GM18861 (cell line): ENCODE results near the gene SMARCC2.
A peak's percentile ranks its signal among the peaks of the same experiment; 100 is the strongest.
"Not testable (repeated sequence)": the region's sequence is repeated elsewhere in the genome, so short reads cannot be mapped to it uniquely, and the experiment has no call there.

Experiments used
- ATAC-seq: cut with Tn5 transposase; IDR thresholded peaks from one replicate; pipeline ENCODE4 v1.9.1; 2021; ENCODE audit not compliant: unreplicated experiment

The SMARCC2 gene

DNA sequence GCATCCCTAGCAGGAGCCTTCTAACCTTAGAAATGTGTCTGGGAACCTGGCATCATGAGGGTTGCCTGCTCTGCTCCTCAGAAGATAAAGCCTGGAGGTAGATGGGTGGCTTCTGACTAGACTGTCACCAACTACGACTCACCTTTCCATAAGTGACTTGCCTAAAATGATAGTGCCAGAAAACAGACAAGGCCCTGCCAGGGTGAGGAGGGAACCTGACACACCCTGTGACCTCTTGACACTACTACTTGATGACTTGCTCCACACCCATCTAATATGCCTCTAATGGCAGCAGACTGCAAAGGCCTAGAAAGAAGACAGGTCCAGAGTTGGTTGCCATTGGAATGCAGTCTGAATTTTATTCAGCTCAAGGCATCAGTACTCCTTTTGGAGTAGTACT is 23.1 kb upstream of the SMARCC2 start:
- ATAC-seq = no peak

DNA sequence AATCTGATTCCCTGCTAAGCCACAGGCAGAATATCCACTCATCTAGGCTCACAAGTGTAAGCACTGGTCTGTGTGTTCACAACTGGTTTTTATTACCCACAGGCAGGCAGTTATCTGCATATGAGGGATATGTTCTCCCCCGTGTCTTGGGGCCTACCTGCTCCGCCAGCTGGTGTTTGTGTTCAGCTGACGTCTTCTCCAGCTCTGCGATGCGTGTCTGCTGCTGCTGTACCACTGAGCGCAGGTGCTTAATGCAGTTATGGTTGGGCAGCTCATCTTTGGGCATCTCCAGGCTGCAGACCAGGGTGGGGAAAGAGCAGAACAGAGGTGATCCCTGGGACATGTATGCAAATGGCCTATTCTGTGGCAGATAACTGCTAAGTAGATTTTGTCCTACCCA is 18.7 kb upstream of the SMARCC2 start:
- ATAC-seq = no peak

DNA sequence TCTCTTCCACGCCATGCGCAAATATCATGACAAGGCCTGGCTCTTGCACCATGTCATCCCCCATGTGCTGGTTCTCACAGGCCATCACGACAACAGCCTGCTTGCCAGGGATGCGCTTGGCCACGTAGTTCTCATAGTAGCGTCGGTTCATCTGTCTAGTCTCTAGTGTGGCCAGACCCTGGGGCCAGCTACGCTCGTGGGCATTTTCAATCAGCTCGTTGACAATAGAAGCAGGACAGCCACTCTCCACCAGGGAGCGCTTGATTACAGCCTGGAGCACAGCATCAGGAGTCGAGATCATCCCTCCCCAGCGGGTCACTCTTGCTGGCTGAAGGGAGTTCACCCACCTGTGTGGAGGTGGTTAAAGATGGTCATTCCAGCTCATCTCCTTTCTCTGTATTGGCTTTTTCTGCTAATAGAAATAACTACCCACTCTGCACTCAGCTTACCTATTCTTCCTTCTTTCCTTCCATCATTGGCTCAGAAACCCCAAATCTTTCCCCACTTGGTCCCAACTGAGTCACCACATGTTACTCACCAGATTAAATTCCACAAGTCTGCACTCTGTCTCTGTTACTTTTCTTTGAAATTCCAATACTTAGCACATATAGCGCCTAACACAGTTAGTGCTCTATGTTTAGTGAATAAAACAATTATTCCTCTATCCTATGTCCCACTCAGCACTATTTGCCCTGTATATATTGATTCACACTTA is 17.3 kb upstream of the SMARCC2 start:
- no peak for ATAC-seq

DNA sequence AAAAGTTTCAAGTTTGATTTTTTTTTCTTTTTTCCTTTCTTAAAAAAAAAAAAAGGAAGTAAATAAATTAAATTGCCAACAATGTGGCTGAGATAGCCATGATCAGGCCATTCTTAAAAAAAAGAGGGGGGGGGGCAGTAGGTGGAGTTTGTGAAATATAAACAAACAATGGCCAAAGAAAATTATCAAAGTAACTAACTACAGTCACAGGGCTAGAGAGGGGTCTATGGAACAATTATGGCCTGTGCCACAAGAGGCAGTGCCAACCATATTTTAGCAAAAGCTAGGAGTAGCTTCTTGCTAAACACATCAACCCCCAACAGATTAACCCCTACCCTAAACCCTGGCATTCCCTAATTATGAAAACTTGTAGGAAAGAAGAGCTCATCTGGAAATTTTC is 16.2 kb upstream of the SMARCC2 start:
- no peak for ATAC-seq

DNA sequence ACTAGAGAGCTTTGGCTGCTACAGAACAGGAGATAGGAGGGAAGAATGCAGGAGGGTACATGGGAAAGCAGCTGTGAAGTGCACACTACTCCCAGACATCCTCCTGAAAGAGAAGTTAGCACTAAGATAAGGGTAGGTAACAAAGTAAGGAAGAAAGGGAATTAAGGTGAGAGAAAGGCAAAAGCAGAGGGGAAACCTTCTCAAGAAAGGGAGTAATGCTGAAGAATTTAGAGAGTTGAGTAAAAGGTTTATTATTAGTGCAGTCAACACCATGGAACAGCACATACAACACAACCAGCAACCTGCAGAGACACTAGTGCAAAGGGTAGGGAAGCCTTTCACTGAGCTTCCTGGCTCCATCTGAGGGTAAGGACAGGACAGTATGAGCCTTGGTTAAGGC is 15.0 kb upstream of the SMARCC2 start:
- ATAC-seq = no peak

DNA sequence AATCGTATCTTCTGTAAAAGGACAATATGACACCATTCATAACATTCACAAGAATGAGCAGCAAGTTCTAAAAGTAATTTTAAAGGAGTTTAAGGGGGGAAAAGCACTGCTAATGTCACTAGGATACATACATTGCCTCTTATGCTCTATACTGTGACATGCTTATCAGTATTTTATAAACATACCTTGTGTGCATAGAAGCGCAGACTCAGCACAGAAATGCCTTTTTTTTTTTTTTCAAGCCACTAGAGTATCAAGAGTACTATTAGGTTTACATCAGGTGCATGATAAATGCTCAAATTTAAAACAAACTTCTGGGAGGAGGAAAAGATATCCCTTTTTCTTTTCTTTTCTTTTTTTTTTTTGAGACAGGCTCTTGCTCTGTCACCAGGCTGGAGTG is 13.6 kb upstream of the SMARCC2 start:
- no peak for ATAC-seq

DNA sequence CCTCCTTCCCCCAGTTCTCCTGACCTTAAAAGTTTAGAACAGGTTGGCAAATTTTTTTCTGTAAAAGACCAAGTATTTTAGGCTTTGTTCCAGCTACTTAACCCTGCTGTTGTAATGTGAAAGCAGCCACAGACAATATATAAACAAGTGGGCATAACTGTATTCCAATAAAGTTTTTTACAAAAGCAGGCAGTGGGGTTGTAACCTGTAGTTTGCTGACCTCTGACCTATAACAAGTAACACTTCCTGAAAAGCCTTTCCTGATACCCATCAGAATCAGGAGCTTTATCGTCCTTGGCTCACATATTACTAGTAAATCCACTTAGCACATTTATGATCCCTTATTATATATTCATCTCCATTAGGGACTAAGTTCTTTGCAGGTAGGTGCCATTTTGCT is 13.1 kb upstream of the SMARCC2 start:
- no peak for ATAC-seq

DNA sequence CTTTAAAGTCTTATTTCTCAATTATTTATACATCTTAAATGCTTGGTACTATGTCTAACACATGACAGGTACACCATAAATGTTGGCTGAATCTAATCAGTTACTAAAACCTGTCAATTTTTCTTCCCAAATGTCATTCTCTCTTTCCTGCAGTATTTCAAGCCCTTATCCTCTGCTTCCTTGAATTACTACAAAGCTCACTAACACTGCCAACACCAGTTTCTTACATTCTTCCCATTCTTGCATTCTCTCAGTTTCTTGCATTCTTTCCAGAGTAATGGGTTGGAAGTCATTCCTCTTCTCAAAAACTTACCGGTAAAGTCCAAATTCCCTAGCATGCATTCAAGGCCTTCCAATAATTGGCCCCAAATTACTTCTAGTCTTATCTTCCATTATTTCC is 9.6 kb upstream of the SMARCC2 start:
- no peak for ATAC-seq

DNA sequence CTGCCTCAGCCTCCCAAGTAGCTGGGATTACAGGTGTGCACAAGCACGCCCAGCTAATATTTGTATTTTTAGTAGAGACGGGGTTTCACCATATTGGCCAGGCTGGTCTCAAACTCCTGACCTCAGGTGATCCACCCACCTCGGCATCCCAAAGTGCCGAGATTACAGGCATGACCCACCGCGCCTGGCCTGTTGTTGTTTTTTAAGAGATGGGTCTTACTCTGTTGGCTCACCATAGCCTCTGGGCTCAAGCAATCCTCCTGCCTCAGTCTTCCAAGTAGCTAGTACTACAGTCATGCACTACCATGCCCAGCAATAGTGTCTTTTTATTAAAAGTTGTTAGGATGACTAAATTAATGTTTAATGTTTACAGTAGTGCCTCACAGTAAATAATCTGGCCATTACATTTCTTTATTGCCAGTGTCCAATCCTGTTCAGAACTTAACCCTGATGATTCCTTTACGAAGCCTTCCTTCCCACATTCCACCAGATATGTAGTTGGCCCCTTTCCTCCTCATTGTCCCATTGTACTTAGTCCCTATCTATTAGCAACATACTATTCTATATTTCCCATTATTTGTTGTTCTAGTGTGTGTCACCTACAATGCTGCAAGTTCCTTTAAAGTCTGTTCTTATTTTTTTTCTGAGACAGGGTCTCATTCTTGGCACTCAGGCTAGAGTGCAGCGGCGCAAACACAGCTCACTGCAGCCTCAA is 8.8 kb upstream of the SMARCC2 start:
- no peak for ATAC-seq

DNA sequence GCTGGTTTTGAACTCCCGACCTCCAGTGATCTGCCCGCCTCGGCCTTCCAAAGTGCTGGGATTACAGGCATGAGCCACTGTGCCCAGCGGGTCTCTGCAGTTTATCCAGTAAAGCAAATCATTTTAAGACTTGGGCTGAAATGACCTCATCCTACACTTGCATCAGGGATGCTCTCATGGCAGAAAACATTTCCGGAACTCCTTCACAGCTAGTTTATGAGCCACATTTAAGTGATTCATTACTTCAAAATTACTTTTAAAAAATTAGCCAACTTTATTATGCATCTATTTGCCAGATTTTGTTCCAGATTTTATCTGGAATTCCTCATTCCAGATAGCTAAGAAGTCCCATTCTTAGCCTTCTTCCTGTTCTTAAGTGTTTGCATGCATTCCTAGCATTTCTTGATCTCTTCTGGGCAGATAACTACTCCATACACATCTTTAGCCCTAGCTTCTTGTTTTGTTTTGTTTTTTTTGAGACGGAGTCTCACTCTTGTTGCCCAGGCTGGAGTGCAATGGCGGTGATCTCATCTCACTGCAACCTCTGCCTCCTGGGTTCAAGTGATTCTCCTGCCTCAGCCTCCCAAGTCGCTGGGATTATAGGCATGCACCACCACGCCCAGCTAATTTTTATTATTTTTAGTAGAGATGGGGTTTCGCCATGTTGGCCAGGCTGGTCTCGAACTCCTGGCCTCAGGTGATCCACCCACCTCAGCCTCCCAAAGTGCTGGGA is 7.7 kb upstream of the SMARCC2 start:
- not testable (repeated sequence) for ATAC-seq

DNA sequence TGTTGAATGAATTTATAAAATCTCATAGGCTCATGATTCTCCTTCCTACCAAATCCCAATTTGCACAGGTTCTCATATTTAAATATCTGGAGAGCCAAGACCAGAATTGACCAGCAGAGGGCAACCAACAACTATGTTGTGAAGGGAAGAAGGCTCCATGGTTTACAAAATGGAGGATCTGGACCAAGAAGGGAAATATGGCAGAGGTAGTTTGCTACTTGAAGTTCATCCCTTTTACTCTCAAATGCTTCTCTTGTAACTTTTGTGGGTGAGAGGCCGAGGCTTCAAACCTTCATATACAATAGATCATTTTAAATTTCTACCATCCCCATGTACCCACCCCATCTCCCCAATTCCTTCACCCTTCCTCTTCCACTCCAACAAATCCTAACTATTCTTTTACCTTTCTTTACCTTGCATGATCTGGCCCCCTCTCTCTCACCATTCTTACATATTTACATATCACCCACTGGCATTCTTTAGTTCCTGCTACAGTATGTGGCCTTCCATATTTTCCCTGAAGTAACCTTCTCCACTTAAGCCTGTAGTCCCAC is 3.8 kb upstream of the SMARCC2 start:
- ATAC-seq = peak; percentile 33

DNA sequence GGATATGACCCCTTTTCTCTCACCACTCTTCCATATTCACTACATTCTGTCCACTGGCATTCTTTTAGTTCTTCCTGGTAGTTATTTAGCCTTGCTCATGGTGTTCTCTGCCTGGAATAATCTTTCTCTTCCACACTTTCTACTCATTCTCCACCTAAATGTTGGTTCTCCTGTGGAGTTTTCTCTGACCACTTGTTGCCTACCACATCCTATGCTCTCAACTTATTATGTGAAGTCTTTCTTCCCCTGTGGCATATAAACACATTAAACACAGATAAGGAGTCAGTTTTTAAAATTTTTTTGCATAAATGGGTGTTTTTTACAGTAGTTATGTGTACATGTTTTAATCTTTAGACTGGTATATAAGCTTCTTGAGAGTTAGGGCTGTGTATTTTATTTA is 3.3 kb upstream of the SMARCC2 start:
- ATAC-seq = no peak

DNA sequence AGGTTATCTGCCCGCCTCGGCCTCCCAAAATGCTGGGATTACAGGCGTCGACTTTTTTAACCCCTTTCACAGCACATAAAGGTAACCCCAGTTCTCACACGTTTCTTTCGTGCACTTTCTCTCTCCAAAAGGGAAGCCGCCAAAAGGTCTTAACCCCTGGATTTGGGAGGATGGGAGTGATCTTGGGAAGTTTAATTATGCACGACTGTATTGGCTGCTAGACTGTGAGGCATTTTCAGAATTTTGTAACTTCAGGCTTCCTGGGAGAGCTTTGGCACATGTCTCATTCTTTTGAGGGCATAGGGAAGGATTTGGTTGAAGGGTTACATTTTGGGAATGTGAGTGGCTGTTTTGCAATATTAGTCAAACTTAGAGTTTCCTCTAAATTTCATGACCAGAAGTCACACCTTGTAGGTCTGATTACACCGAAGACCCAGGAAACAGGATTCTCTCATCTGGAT is 1.4 kb upstream of the SMARCC2 start:
- no peak for ATAC-seq

DNA sequence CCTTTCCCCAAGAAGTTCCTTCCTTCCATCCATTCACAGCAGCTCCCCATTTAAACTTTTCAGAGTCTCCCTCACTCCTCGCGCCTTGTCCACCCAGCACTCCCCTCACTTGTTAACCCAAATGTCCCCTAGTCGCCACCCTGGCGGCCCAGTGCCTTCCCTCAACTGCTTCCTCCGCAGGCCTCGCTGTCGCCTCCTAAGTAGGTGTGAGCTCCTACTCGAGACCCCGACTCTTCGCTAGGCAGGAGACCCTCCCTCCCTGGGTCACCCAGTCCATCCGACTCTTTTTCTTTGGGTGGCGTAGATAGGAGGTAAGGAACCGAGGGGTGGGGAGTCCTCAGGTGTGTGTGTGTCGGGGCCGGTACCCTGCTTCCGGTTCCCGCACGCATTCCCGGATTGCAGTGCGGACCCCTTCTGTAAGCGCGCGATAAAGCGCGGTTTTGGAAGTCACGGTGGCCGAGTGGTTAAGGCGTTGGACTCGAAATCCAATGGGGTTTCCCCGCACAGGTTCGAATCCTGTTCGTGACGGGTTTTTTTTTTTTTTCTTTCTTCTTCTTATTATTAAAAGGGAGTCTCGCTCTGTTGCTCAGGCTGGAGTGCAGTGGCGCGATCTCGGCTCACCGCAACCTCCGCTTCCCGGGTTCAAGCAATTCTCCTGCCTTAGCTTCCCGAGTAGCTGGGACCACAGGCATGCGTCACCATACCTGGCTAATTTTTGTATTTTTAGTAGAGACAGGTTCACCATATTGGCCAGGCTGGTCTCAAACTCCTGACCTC is 823 bp upstream of the SMARCC2 start:
- ATAC-seq = no peak

DNA sequence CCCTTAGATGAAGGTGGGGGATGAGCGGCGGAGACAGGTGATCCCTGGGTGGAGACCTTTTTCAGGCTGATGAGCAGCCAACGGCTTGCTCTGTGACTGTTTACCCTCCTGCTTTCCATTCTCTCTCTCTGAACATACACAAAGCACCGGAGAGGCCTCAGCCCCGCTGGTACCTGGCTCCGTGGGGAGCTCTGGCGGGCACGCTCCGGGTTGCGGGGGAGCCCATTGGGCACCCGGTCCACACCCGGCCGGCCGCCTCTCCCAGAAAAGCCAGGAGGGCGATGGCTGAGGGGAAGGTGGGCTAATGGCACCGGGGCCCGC is 545 bp downstream of the SMARCC2 start:
- no peak for ATAC-seq

DNA sequence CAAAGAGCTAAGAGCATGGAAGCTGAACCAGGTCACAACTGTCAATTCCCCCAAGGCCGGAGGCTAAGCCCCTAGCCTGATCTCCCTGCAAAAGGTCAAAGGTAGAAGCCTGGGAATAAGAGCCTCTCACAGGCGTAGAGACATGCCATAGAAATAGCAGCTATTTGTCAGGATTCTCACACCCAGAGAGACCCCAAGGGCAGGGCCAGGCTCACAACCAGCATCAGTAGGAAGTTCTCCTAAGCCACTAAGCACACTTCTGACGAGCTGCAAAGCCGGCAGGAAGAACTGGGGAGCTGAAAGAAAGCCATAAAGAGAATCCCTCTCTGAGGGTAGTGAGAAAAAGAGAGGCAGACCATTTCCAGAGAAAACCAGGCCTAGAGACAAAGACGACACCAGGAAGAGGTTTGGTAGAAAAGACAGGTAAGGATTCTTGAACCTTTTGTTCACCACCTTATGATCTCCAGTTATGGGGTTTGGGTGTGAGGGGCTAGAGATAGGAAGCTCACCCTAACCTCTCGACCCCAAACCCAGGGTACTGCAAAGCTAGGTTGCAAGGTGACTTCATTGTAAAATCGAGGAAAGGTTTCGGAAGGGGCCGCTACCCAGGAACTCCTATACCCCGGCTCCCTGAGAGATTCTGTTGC is 1.0 kb downstream of the SMARCC2 start:
- ATAC-seq = no peak

DNA sequence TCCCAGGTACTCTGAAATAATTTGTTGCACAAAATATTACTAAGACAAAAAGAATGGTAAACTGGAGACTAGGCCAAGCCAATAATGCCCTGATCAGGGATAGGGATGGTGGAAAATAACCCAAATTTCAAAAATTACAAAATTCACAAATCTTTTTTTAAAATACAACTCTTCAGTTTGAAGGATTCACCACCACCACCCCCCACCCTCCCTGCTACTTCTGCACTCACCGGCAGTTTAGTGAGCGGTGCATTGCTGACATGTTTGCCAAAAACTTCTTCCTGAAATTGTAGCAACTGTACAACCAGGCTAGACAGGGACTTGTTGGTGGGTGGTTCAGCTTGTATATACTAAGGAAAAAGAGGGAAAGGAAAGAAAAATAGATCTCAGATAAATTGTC is 2.3 kb downstream of the SMARCC2 start:
- no peak for ATAC-seq

DNA sequence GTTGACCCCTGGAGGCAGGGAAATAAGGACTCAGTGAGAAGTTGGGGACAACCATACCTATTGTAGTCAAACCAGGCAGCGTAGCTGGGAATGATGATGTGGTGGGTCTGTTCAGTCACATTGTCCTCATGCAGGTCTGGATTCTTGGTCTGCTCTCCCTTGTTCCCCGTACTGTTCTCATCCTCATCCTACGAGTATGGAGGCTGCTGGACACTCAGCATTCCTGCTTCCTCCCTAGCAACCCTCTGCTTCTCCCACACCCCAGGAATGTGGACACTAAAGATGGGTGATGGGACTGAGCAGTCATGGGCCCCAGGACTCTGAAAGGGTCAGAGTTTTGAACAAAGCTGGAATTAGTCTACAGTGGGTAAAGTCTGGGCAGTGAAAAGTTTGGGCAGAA is 10.9 kb downstream of the SMARCC2 start:
- no peak for ATAC-seq

DNA sequence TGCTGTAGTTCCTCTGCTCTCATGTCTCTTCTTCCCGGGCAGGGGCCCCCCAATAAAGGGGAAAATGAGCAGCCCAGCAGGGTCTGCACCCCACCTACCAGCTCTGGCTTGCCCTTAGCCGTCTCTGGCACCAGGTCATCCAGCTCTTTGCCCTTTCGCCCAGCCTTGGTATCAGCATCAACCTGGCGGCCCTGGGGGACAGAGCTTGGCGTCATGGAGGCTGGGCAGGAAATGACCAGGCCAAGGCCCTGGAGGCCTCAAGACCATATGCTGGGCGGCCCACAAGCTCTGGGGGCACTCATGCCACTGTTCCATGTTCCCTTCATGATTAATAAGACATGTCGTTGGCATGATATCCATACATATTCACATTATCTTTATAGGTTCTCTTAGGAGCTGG is 16.4 kb downstream of the SMARCC2 start:
- no peak for ATAC-seq

DNA sequence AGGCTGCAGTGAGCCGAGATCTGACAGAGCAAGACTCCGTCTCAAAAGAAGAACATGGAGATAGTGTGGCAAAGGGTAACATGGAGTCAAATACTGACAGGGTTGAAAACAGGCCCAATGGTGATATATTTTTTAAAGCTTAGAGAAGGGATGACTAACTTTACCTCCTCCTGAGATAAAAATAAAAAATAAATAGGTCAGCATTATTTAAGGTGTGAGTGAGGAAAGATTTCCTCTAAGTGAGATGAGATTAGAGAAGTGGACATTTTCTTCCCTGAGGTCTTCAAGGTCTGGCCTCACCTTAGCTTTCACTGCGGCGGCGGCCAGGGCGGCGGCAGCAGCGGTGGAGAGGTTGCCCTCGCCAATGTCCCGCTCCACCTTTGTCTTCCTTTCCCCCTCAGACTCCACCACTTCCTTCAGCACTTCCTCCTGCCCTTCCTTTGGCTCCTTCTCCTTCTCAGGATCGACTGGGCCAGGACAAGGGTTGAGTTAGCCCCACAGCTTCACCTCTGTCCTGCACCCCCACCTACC is 20.0 kb downstream of the SMARCC2 start:
- ATAC-seq = no peak
